Erythroblast (primary cell): ENCODE results near the gene LENG8.
"Not testable (repeated sequence)": the region's sequence is repeated elsewhere in the genome, so short reads cannot be mapped to it uniquely, and the experiment has no call there.

Experiments
- GATA1 ChIP-seq: IDR thresholded peaks from 2 replicates; pipeline ENCODE4 v1.6.1; 2011; ENCODE audit warnings: low read depth, mild to moderate bottlenecking, control low read depth, low read length, moderate library complexity
- POLR2A ChIP-seq: IDR thresholded peaks from 2 replicates; pipeline ENCODE4 v1.6.1; 2011; ENCODE audit warnings: mild to moderate bottlenecking, low read length

DNA sequence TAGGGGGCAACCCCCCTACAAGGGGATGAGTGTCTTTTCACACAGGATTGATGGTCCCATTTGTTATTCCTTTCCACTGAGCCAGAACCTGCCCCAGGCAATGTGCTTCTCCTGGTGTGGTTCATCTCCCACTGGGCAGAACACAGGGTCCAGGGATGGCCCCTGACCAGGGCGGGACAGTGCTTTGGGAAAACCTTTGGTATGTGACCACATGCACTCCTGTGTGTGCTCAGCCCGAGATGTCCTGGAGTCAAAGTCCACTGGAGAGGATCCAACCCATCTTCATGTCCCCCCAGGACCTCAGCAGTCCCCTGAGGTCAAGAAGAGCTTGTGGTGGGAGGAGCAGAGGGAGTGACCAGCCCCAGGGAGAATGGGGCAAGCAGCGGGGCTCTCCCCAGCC is 59.5 kb downstream of the LENG8 start:
- not testable (repeated sequence) for TF ChIP-seq POLR2A, GATA1
